HCT116 (cell line): ENCODE data around the gene TWF2.

ENCODE experiments used
- CTCF ChIP-seq, 3 experiments: fragments of 200-600 bp in 1 of 3; sonication (generic) in 1 of 3; IDR thresholded peaks in 2 of 3; conservative IDR thresholded peaks in 1 of 3; 2 replicates each; pipeline ENCODE4 v1.5.1; 2012 to 2017; ENCODE audit warnings: low read depth in 2 of 3, low read length in 2 of 3, antibody characterized with exemption in 1 of 3, borderline replicate concordance in 1 of 3, control low read depth in 1 of 3, mild to moderate bottlenecking in 1 of 3, mixed read lengths in 1 of 3, mixed run types in 1 of 3, moderate library complexity in 1 of 3; ENCODE audit not compliant: insufficient read depth in 1 of 3
- MAX ChIP-seq: IDR thresholded peaks from 2 replicates; pipeline ENCODE4 v1.6.1; 2012
- POLR2AphosphoS5 ChIP-seq: IDR thresholded peaks from 2 replicates; pipeline ENCODE4 v1.6.1; 2011; ENCODE audit warnings: mild to moderate bottlenecking, low read depth, low read length, moderate library complexity
- SP1 ChIP-seq: IDR thresholded peaks from 2 replicates; pipeline ENCODE4 v1.6.1; 2012; ENCODE audit warnings: low read depth
- TCF7L2 ChIP-seq: IDR thresholded peaks from 2 replicates; pipeline ENCODE4 v1.7.0; 2011; ENCODE audit warnings: borderline replicate concordance, inconsistent platforms; ENCODE audit not compliant: insufficient read depth, insufficient read length; ENCODE audit errors: extremely low read depth
- ZBTB33 ChIP-seq: IDR thresholded peaks from 2 replicates; pipeline ENCODE4 v1.6.1; 2011; ENCODE audit warnings: mild to moderate bottlenecking, low read length, moderate library complexity; ENCODE audit not compliant: insufficient replicate concordance; ENCODE audit errors: extremely low read depth

- TF ChIP-seq ZBTB33 (no peak), CTCF (IDR thresholded peaks at IDR 0.05 in 2 of 3, conservative IDR thresholded peaks at IDR 0.05 in 1 of 3; ENCODE audit: borderline replicate concordance in 1 of 3, insufficient read depth in 1 of 3, low read depth in 2 of 3, low read length in 2 of 3) (no peak), TCF7L2 (no peak), MAX (no peak), POLR2AphosphoS5 (no peak), SP1 (no peak)
These were observed 53.6 kb downstream of the TWF2 start for GRCh38 chr3:52185311-52185710.
